Measurements from ENCODE around the gene NNT.
"Not testable (repeated sequence)": the region's sequence is repeated elsewhere in the genome, so short reads cannot be mapped to it uniquely, and the experiment has no call there.

DNA sequence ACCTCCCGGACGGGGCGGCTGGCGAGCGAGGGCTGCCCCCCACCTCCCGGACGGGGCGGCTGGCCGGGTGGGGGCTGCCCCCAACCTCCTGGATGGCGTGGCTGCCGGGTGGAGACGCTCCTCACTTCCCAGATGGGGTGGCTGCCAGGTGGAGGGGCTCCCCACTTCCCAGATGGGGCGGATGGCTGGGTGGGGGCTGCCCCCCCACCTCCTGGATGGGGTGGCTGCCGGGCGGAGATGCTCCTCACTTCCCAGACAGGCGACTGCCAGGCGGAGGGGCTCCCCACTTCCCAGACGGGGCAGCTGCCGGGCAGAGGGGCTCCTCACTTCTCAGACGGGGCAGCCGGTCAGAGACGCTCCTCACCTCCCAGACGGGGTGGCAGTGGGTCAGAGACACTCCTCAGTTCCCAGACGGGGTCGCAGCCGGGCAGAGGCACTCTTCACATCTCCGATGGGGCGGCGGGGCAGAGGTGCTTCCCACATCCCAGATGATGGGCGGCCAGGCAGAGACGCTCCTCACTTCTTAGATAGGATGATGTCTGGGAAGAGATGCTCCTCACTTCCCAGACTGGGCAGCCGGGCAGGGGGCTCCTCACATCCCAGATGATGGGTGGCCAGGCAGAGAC, 143.1 kb downstream of the NNT start:
- TF ChIP-seq, protein P1, sequence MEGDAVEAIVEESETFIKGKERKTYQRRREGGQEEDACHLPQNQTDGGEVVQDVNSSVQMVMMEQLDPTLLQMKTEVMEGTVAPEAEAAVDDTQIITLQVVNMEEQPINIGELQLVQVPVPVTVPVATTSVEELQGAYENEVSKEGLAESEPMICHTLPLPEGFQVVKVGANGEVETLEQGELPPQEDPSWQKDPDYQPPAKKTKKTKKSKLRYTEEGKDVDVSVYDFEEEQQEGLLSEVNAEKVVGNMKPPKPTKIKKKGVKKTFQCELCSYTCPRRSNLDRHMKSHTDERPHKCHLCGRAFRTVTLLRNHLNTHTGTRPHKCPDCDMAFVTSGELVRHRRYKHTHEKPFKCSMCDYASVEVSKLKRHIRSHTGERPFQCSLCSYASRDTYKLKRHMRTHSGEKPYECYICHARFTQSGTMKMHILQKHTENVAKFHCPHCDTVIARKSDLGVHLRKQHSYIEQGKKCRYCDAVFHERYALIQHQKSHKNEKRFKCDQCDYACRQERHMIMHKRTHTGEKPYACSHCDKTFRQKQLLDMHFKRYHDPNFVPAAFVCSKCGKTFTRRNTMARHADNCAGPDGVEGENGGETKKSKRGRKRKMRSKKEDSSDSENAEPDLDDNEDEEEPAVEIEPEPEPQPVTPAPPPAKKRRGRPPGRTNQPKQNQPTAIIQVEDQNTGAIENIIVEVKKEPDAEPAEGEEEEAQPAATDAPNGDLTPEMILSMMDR (IDR thresholded peaks at IDR 0.05): not testable (repeated sequence)
- not testable (repeated sequence) for TF ChIP-seq POLR2A (IDR thresholded peaks at IDR 0.05)
